HTR-8/SVneo (cell line): ENCODE results near the gene DYNLL2.
A peak's percentile ranks its signal among the peaks of the same experiment; 100 is the strongest.
"Not testable (repeated sequence)": the region's sequence is repeated elsewhere in the genome, so short reads cannot be mapped to it uniquely, and the experiment has no call there.

Source experiments
- DNase-seq: peaks from one replicate; pipeline ENCODE4 v3.0.0; 2011; ENCODE audit warnings: low spot score, mixed read lengths; ENCODE audit not compliant: insufficient read length
- FAIRE-seq: peaks from 2 replicates; lab custom pipeline; 2011; peaks lifted over from hg19 to GRCh38; lab: Jason Lieb, UNC

Gene DYNLL2

DNA sequence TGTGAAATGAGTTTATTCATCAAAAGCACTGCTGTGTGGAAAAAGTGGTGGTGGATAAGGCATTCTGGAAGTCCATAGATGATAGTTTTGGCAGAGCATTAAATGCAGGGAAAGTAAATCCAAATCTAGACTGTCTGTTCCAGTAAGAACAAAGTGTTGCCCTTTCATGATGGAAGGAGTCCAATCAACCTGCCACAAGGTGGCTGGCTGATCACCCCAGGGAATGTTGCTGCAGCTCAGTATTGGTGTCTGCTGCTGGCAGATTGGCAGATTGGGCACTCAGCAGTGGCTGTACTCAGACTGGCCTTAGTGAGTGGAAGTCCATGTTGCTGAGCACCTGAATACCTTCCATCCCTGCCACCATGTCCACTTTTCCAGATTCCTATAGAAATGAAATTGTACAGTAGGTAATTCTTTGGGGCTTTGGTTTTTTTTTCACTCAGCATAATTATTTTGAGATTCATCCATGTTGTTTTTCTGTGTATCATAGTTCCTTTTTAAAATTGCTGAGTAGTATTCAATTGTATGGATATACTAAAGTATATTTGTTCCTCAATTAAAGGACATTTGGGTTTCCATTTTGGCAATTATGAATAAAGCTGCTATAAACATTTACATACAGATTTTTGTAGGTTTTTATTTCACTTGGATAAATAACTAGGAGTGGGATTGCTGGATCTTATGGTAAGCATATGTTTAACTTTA, 14.3 kb downstream of the DYNLL2 start:
- DNase-seq (no peak), FAIRE-seq (peak; percentile 67)

GRCh38 chr17:58100506-58100905, 17.3 kb downstream of the DYNLL2 start:
- FAIRE-seq, result no peak
- DNase-seq, result no peak

DNA sequence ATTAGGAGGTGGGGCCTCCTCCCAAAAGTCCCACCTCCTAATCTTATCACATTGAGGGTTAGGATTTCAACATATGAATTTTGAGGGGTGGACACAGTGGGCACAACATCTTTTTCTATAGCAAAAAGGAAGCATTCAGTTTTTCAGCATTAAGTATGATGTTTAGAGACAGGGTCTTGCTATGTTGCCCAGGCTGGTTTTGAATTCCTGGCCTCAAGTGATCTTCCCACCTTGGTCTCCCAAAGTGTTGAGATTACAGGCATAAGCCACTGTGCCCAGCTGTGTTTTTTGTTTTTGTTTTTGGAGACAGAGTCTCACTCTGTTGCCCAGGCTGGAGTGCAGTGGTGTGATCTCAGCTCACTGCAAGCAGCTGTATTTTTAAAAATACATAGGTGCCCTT, 18.7 kb downstream of the DYNLL2 start:
- not testable (repeated sequence) for DNase-seq, FAIRE-seq

DNA sequence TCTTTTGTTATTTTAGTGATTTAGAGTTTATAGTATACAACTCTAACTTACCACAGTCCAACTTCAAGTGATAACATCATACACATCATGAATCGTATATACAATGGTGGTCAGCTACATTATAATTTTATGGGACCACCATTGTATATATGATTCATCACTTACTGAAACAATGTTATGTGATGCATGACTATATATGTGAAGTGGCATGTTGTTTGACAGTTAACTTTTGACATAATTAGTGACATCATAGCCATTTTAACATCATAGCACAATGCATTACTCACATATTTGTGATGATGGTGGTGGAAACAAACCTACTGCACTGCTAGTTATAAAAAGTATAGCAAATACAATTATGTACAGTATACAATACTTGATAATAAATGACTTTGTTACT, 21.9 kb downstream of the DYNLL2 start:
- DNase-seq, result no peak
- peak; percentile 90 for FAIRE-seq

- FAIRE-seq (no peak), DNase-seq (no peak)
Measured at GRCh38 chr17:58107306-58107705, 24.1 kb downstream of the DYNLL2 start.

- FAIRE-seq (no peak), DNase-seq (no peak)
Measured at GRCh38 chr17:58109197-58109596, 26.0 kb downstream of the DYNLL2 start.

- FAIRE-seq (peak; percentile 48), DNase-seq (no peak)
Measured at GRCh38 chr17:58110012-58110411, 26.8 kb downstream of the DYNLL2 start.

GRCh38 chr17:58111676-58112075, 28.5 kb downstream of the DYNLL2 start:
- FAIRE-seq, result no peak

DNA sequence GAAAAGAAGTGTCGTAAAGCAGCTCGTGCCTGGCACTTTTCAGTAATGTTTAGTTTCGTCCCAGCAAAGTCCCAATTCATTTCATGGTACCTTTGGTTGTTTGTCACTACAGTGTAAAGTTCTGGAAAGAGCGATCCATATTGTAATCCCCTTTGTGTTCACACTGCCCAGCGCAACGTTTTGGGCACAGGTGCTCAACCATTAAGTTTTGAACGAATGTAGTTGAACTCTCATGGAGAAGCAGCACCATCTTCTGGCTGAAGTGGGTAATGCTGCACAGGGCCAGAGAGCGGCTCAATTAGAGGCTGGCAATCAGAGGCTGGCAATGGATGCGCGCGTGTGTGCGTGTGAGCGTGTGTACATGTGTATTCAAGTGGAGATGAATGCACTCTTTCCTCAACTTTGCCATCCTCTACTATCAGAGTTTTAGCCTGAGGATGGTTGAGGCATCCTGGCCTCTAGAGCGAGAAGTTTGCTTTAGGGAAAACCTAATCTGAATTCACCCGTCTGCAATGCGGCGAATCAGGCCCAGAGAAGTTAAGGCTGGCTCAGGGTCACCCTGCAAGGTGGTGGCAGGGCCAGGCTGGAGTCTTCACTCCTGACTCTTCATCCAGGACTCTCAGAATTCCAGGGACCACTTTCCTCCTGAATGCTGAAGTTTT, 29.9 kb downstream of the DYNLL2 start:
- peak; percentile 99 for FAIRE-seq
- DNase-seq, result peak; percentile 80

More at GRCh38 chr17:58111676-58112075, 28.5 kb downstream of the DYNLL2 start:
- DNase-seq, result no peak

GRCh38 chr17:58113947-58114346, 30.7 kb downstream of the DYNLL2 start:
- no peak for DNase-seq
- FAIRE-seq, result no peak

- DNase-seq, result no peak
- peak; percentile 100 for FAIRE-seq
Measured at GRCh38 chr17:58117382-58117781, 34.2 kb downstream of the DYNLL2 start.

- FAIRE-seq (no peak), DNase-seq (no peak)
Measured at GRCh38 chr17:58119491-58119890, 36.3 kb downstream of the DYNLL2 start.

DNA sequence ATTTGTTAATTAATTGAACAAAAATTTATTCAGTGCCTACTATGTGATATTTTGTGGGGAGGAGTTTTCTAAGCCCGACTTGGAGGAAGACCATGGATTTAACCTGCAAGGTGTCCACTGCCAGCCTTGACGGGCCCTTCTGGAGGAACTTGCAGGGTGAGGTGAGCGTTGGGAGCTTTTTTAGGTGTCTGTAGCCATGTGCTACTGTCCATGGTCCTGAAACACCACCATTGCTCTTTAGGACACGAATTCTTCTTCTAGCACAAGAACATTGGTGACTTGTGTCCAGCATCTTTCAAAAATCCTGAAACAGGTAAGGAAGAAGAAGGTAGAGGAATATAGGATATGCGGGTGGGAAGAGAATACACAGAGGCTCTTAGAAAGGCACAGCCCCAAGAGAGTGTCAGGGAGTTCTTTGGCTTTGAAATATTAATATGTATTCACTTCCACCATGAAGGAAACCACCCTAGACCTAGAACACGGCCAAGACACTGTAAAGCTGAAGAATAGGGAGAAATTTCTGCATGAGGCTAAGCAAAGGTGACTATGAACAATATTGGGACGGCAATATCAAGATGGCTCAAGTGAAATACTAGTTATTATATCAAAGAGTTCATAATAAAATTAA, 37.1 kb downstream of the DYNLL2 start:
- peak; percentile 78 for FAIRE-seq
- DNase-seq, result peak; percentile 65

- DNase-seq (peak; percentile 63), FAIRE-seq (peak; percentile 82)
Measured at GRCh38 chr17:58121925-58122324, 38.7 kb downstream of the DYNLL2 start.

DNA sequence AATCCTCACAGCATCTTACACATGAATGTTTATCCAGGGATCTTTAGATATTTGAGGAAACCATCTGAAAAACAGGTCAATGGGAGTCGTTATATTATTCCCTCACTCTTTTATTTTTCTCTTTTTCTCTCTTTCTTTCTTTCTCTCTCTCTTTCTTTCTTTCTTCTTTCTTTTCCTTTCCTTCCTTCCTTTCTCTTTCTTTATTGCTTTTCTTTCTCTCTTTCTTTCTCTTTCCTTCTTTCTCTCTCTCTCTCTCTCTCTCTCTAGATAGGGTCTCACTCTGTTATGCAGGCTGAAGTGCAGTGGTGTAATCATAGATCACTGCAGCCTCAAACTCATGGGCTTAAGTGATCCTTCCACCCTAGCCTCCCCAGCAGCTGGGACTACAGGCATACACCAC, 44.6 kb downstream of the DYNLL2 start:
- FAIRE-seq, result no peak
- no peak for DNase-seq

DNA sequence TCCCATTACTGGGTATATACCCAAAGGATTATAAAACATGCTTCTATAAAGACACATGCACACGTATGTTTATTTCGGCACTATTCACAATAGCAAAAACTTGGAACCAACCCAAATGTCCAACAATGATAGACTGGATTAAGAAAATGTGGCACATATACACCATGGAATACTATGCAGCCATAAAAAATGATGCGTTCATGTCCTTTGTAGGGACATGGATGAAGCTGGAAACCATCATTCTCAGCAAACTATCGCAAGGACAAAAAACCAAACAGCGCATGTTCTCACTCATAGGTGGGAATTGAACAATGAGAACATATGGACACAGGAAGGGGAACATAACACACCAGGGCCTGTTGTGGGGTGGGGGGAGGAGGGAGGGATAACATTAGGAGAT, 49.5 kb downstream of the DYNLL2 start:
- not testable (repeated sequence) for DNase-seq, FAIRE-seq

GRCh38 chr17:58136669-58137279, 53.6 kb downstream of the DYNLL2 start:
- DNase-seq, result no peak
- FAIRE-seq, result peak; percentile 46

DNA sequence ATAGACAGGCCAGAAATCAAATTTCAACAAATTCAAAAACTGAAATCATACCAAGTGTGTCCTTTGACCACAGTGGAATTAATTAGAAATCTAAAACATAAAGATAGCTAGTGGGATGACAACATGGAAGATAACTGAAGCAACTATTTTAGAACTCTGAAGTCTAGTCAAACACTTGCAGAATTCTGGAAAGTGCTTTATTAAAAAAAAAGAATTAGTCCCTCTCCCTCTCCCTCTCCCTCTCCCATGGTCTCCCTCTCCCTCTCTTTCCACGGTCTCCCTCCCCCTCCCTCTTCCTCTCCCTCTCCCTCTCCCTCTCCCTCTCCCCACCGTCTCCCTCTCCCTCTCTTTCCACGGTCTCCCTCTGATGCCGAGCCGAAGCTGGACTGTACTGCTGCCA, 58.3 kb downstream of the DYNLL2 start:
- FAIRE-seq (no peak), DNase-seq (no peak)

GRCh38 chr17:58143335-58143734, 60.1 kb downstream of the DYNLL2 start:
- FAIRE-seq, DNase-seq: not testable (repeated sequence)

DNA sequence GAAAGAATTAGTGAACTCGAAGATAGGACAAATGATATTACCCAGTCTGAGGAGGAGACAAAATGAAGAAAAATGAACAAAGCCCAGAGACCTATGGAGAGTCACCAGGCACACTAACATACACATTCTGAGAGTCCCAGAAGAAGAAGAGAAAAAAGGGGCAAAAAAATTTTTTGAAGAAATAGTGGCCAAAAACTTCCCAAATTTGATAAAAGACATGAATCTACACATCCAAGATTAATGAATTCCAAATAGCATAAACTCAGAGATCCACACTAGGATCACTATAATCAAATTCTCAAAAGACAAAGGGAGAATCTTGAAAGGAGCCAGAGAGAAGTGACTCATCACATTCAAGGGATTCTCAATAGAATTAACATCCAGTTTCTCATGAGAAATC, 61.6 kb downstream of the DYNLL2 start:
- DNase-seq, result no peak
- no peak for FAIRE-seq
